HEK293T (cell line): Measurements from ENCODE around the gene MOB3C.

Experiments
- CTCF ChIA-PET: fragments of 350-600 bp; formaldehyde crosslinking; extraction: SDS; loops from one replicate; lab custom pipeline; 2021; ENCODE audit warnings: antibody characterized with exemption, inconsistent platforms; lab: Yijun Ruan, JAX
- POLR2A ChIA-PET: fragments of 350-600 bp; formaldehyde crosslinking; extraction: SDS; loops from one replicate; lab custom pipeline; 2020; ENCODE audit warnings: antibody characterized with exemption, inconsistent platforms; lab: Yijun Ruan, JAX
- DNase-seq: peaks from one replicate; pipeline ENCODE4 v3.0.0; 2012; ENCODE audit warnings: mixed read lengths; ENCODE audit errors: extremely low spot score
- ARNT ChIP-seq: fragments of 450-650 bp; IDR thresholded peaks from 2 replicates; pipeline ENCODE4 v1.6.1; 2017; ENCODE audit warnings: mild to moderate bottlenecking
- BHLHE40 ChIP-seq: fragments of 450-650 bp; IDR thresholded peaks from 2 replicates; pipeline ENCODE4 v1.6.1; 2016; ENCODE audit warnings: mild to moderate bottlenecking, moderate library complexity, borderline replicate concordance
- CTBP1 ChIP-seq: fragments of 450-650 bp; IDR thresholded peaks from 2 replicates; pipeline ENCODE4 v1.6.1; 2016; ENCODE audit warnings: borderline replicate concordance
- ELF4 ChIP-seq: fragments of 450-650 bp; IDR thresholded peaks from 2 replicates; pipeline ENCODE4 v1.6.1; 2017; ENCODE audit warnings: antibody characterized with exemption
- FOXA1 ChIP-seq: fragments of 450-650 bp; IDR thresholded peaks from 2 replicates; pipeline ENCODE4 v1.6.1; 2016; ENCODE audit warnings: mild to moderate bottlenecking
- FOXK2 ChIP-seq: fragments of 450-650 bp; IDR thresholded peaks from 2 replicates; pipeline ENCODE4 v1.6.1; 2016; ENCODE audit warnings: mild to moderate bottlenecking
- FOXM1 ChIP-seq: fragments of 450-650 bp; IDR thresholded peaks from 2 replicates; pipeline ENCODE4 v1.6.1; 2017; ENCODE audit warnings: mild to moderate bottlenecking, borderline replicate concordance
- HDGF ChIP-seq: fragments of 450-650 bp; IDR thresholded peaks from 2 replicates; pipeline ENCODE4 v1.6.1; 2017; ENCODE audit warnings: antibody characterized with exemption, borderline replicate concordance
- L3MBTL2 ChIP-seq: fragments of 450-650 bp; conservative IDR thresholded peaks from 2 replicates; pipeline ENCODE4 v1.6.1; 2016; ENCODE audit warnings: mild to moderate bottlenecking
- LEF1 ChIP-seq: fragments of 450-650 bp; IDR thresholded peaks from 2 replicates; pipeline ENCODE4 v1.6.1; 2017; ENCODE audit warnings: mild to moderate bottlenecking, borderline replicate concordance
- NFRKB ChIP-seq: fragments of 450-650 bp; IDR thresholded peaks from 2 replicates; pipeline ENCODE4 v1.6.1; 2016; ENCODE audit warnings: mild to moderate bottlenecking, moderate library complexity
- PKNOX1 ChIP-seq: fragments of 450-650 bp; IDR thresholded peaks from 2 replicates; pipeline ENCODE4 v1.6.1; 2016
- SP1 ChIP-seq: fragments of 450-650 bp; IDR thresholded peaks from 2 replicates; pipeline ENCODE4 v1.6.1; 2017
- SUZ12 ChIP-seq: fragments of 450-650 bp; IDR thresholded peaks from 2 replicates; pipeline ENCODE4 v1.6.1; 2016; ENCODE audit warnings: mild to moderate bottlenecking
- TARDBP ChIP-seq: fragments of 450-650 bp; IDR thresholded peaks from 2 replicates; pipeline ENCODE4 v1.6.1; 2016
- ZNF384 ChIP-seq: fragments of 450-650 bp; IDR thresholded peaks from 2 replicates; pipeline ENCODE4 v1.6.1; 2016

The MOB3C gene

GRCh38 chr1:46638921-46639320 lies 22.3 kb upstream of the MOB3C start:
- CTCF ChIA-PET = no interaction called here
- DNase-seq = no peak
- TF ChIP-seq NFRKB (no peak), L3MBTL2 (no peak), FOXK2 (no peak), BHLHE40 (no peak), LEF1 (no peak), FOXM1 (no peak), ARNT (no peak), SUZ12 (no peak), HDGF (no peak), TARDBP (no peak), PKNOX1 (no peak), SP1 (no peak), ELF4 (no peak), FOXA1 (no peak), ZNF384 (no peak)
- POLR2A ChIA-PET = no interaction called here

- POLR2A ChIA-PET = no interaction called here
Observed at GRCh38 chr1:46637444-46638083, 21.0 kb upstream of the MOB3C start.

GRCh38 chr1:46635205-46635604 lies 18.6 kb upstream of the MOB3C start:
- POLR2A ChIA-PET = interaction anchor here (1.1 to 2.3 kb wide), 2 partner anchors 31 to 33 kb away, joined by 3 to 9 read pairs; partner anchors contain the start of genes ATPAF1 and MKNK1
- TF ChIP-seq ZNF384 (no peak), CTBP1 (no peak), TARDBP (no peak), SUZ12 (no peak), L3MBTL2 (no peak), FOXM1 (no peak), SP1 (no peak), LEF1 (no peak), PKNOX1 (no peak), HDGF (no peak), FOXK2 (no peak), ELF4 (no peak), FOXA1 (no peak)
- no peak for DNase-seq
- CTCF ChIA-PET = no interaction called here

More at GRCh38 chr1:46637444-46638083, 21.0 kb upstream of the MOB3C start:
- TF ChIP-seq CTBP1 = no peak
- no peak for TF ChIP-seq SP1
- no peak for TF ChIP-seq ZNF384
- no peak for TF ChIP-seq HDGF
- TF ChIP-seq FOXA1 = no peak
- no peak for TF ChIP-seq ARNT
- no peak for TF ChIP-seq BHLHE40
- TF ChIP-seq PKNOX1 = no peak
- no peak for TF ChIP-seq FOXM1
- TF ChIP-seq LEF1 = no peak
- no peak for TF ChIP-seq TARDBP
- no peak for TF ChIP-seq NFRKB
- no peak for TF ChIP-seq ELF4
- no peak for TF ChIP-seq FOXK2
- no peak for TF ChIP-seq SUZ12
- CTCF ChIA-PET = no interaction called here
- DNase-seq = no peak

- ChIA-PET POLR2A (no interaction called here), CTCF (interaction anchor here (0.6 kb wide), 1 partner anchor 66 kb away, joined by 4 read pairs; no protein-coding TSS in a partner anchor)
- no peak for DNase-seq
- no peak for TF ChIP-seq ELF4
- TF ChIP-seq BHLHE40 = no peak
- TF ChIP-seq PKNOX1 = no peak
- no peak for TF ChIP-seq FOXA1
- no peak for TF ChIP-seq FOXM1
- TF ChIP-seq HDGF = no peak
- TF ChIP-seq LEF1 = no peak
- TF ChIP-seq L3MBTL2 = no peak
- TF ChIP-seq ZNF384 = no peak
- no peak for TF ChIP-seq FOXK2
- no peak for TF ChIP-seq CTBP1
- TF ChIP-seq NFRKB = no peak
- TF ChIP-seq ARNT = no peak
- TF ChIP-seq SUZ12 = no peak
- no peak for TF ChIP-seq SP1
- no peak for TF ChIP-seq TARDBP
Observed at GRCh38 chr1:46630719-46631118, 14.1 kb upstream of the MOB3C start.

- no peak for DNase-seq
- no peak for TF ChIP-seq ELF4
- no peak for TF ChIP-seq FOXM1
- TF ChIP-seq LEF1 = no peak
- no peak for TF ChIP-seq BHLHE40
- TF ChIP-seq TARDBP = no peak
- TF ChIP-seq ARNT = no peak
- no peak for TF ChIP-seq HDGF
- TF ChIP-seq NFRKB = no peak
- TF ChIP-seq PKNOX1 = no peak
- TF ChIP-seq SUZ12 = no peak
- TF ChIP-seq ZNF384 = no peak
- POLR2A ChIA-PET = interaction anchor here (1.1 to 3.4 kb wide), 2 partner anchors 18 to 20 kb away, joined by 3 to 15 read pairs; partner anchors contain the start of gene MKNK1
- CTCF ChIA-PET = interaction anchor here (0.7 to 1.1 kb wide), 3 partner anchors 10 to 101 kb away, joined by 3 read pairs; no protein-coding TSS in a partner anchor
Observed at GRCh38 chr1:46623743-46624644, 7.4 kb upstream of the MOB3C start.
